Measurements from ENCODE around the gene TEX53. TPM values are rescaled to one million over a fixed set of nuclear protein-coding genes. Genes with fewer than 3 reads are reported as not detected.

TEX53 gene
- total and polyA plus RNA-seq, 10 of the 15 experiments (the other 5 are each of a cell fraction or from before 2014, with no cell fraction given) = not detected

DNA sequence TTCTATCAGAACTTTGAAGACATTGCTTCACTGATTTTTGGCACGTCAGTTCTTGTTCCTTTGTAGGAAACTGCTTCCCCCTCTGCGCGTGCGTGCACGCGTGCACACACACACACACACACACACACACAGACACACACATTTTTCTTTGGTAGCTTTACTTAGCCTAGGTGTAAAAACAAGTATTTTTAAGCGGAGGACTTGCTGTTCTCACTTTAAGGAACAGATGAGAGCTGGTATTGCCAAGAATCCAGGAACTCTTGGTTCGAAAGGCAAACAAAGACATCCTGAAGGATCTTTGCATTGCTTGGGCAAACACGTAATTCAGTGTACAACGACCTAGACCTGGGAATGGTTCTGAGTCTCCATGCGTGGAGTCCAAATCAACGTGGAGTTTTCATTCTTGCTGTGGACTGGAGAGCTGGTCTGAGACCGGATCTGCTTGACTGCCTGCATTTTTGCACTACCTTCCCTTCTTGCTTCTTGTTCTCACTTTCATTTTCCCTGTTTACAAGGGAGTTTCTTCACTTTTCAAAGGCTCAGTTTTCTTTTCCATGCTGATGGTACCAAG, 38.3 kb downstream of the TEX53 start (continued):
- TF ChIP-seq, protein P1, sequence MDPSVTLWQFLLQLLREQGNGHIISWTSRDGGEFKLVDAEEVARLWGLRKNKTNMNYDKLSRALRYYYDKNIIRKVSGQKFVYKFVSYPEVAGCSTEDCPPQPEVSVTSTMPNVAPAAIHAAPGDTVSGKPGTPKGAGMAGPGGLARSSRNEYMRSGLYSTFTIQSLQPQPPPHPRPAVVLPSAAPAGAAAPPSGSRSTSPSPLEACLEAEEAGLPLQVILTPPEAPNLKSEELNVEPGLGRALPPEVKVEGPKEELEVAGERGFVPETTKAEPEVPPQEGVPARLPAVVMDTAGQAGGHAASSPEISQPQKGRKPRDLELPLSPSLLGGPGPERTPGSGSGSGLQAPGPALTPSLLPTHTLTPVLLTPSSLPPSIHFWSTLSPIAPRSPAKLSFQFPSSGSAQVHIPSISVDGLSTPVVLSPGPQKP (IDR thresholded peaks at IDR 0.05; ENCODE audit: low read depth, low read length) = no peak
- TF ChIP-seq SP1 (IDR thresholded peaks at IDR 0.05; ENCODE audit: low read depth, low read length) = no peak
- TF ChIP-seq SIX5 (IDR thresholded peaks at IDR 0.05; ENCODE audit: low read depth, low read length, severe bottlenecking) = no peak
- TF ChIP-seq BACH1 (IDR thresholded peaks at IDR 0.05; ENCODE audit: borderline replicate concordance) = no peak
- TF ChIP-seq WRNIP1 (IDR thresholded peaks at IDR 0.05; ENCODE audit: borderline replicate concordance, low read depth, low read length) = no peak
- TF ChIP-seq ZNF24 (IDR thresholded peaks at IDR 0.05) = no peak
- TF ChIP-seq IKZF1 (conservative IDR thresholded peaks at IDR 0.05) = peak; percentile 60; the same call in 1 of the 2 replicates
- TF ChIP-seq EP300 (IDR thresholded peaks at IDR 0.05; ENCODE audit: borderline replicate concordance in 1 of 2, control insufficient read depth in 1 of 2, low read depth in 2 of 2, low read length in 2 of 2) = no peak
- TF ChIP-seq ZSCAN29 (IDR thresholded peaks at IDR 0.05) = no peak
- no peak for TF ChIP-seq GABPA (IDR thresholded peaks at IDR 0.05; ENCODE audit: low read depth)
- TF ChIP-seq EED (IDR thresholded peaks at IDR 0.05; ENCODE audit: low read depth) = peak; percentile 66
- TF ChIP-seq TCF3 (IDR thresholded peaks at IDR 0.05; ENCODE audit: borderline replicate concordance, insufficient read depth, low read depth, low read length) = no peak
- TF ChIP-seq, protein P2, sequence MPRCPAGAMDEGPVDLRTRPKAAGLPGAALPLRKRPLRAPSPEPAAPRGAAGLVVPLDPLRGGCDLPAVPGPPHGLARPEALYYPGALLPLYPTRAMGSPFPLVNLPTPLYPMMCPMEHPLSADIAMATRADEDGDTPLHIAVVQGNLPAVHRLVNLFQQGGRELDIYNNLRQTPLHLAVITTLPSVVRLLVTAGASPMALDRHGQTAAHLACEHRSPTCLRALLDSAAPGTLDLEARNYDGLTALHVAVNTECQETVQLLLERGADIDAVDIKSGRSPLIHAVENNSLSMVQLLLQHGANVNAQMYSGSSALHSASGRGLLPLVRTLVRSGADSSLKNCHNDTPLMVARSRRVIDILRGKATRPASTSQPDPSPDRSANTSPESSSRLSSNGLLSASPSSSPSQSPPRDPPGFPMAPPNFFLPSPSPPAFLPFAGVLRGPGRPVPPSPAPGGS (IDR thresholded peaks at IDR 0.05; ENCODE audit: borderline replicate concordance, insufficient read depth, low read depth, low read length, poor library complexity, severe bottlenecking) = no peak
- TF ChIP-seq ZBED1 (IDR thresholded peaks at IDR 0.05; ENCODE audit: borderline replicate concordance) = no peak
- no peak for TF ChIP-seq ZNF274 (IDR thresholded peaks at IDR 0.05; ENCODE audit: insufficient read depth, insufficient read length)
- no peak for TF ChIP-seq SUZ12 (IDR thresholded peaks at IDR 0.05; ENCODE audit: unreplicated experiment)
- no peak for TF ChIP-seq HDAC2 (IDR thresholded peaks at IDR 0.05)
- no peak for TF ChIP-seq MEF2A (IDR thresholded peaks at IDR 0.05; ENCODE audit: insufficient read depth, low read depth, low read length)
- no peak for TF ChIP-seq BCL11A (IDR thresholded peaks at IDR 0.05; ENCODE audit: low read depth, low read length)
- no peak for TF ChIP-seq NR2C1 (IDR thresholded peaks at IDR 0.05)
- TF ChIP-seq ZNF622 (IDR thresholded peaks at IDR 0.05) = no peak
- no peak for TF ChIP-seq SIN3A (IDR thresholded peaks at IDR 0.05; ENCODE audit: low read depth, low read length)
- TF ChIP-seq, protein P3, sequence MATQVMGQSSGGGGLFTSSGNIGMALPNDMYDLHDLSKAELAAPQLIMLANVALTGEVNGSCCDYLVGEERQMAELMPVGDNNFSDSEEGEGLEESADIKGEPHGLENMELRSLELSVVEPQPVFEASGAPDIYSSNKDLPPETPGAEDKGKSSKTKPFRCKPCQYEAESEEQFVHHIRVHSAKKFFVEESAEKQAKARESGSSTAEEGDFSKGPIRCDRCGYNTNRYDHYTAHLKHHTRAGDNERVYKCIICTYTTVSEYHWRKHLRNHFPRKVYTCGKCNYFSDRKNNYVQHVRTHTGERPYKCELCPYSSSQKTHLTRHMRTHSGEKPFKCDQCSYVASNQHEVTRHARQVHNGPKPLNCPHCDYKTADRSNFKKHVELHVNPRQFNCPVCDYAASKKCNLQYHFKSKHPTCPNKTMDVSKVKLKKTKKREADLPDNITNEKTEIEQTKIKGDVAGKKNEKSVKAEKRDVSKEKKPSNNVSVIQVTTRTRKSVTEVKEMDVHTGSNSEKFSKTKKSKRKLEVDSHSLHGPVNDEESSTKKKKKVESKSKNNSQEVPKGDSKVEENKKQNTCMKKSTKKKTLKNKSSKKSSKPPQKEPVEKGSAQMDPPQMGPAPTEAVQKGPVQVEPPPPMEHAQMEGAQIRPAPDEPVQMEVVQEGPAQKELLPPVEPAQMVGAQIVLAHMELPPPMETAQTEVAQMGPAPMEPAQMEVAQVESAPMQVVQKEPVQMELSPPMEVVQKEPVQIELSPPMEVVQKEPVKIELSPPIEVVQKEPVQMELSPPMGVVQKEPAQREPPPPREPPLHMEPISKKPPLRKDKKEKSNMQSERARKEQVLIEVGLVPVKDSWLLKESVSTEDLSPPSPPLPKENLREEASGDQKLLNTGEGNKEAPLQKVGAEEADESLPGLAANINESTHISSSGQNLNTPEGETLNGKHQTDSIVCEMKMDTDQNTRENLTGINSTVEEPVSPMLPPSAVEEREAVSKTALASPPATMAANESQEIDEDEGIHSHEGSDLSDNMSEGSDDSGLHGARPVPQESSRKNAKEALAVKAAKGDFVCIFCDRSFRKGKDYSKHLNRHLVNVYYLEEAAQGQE (IDR thresholded peaks at IDR 0.05; ENCODE audit: low read depth, low read length) = no peak
- TF ChIP-seq, protein P4, sequence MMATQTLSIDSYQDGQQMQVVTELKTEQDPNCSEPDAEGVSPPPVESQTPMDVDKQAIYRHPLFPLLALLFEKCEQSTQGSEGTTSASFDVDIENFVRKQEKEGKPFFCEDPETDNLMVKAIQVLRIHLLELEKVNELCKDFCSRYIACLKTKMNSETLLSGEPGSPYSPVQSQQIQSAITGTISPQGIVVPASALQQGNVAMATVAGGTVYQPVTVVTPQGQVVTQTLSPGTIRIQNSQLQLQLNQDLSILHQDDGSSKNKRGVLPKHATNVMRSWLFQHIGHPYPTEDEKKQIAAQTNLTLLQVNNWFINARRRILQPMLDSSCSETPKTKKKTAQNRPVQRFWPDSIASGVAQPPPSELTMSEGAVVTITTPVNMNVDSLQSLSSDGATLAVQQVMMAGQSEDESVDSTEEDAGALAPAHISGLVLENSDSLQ (IDR thresholded peaks at IDR 0.05) = no peak
- peak; percentile 86 for TF ChIP-seq TAF1 (IDR thresholded peaks at IDR 0.05; ENCODE audit: borderline replicate concordance, low read depth, low read length)
- TF ChIP-seq POLR2A (IDR thresholded peaks at IDR 0.05; ENCODE audit: low read depth, low read length) = no peak
- TF ChIP-seq YY1 (IDR thresholded peaks at IDR 0.05; ENCODE audit: low read depth, low read length) = no peak

Measured in GM12878 (cell line).